Stimulated activated CD4-positive, alpha-beta T cell treated with anti-CD3 and anti-CD28 coated beads, Interleukin-4, amount 100 ng/mL, for 4 hours (primary cell): ENCODE measurements around the gene MTCH1.

Experiments
- DNase-seq, 2 experiments: peaks; one replicate each; pipeline ENCODE4 v3.0.0-alpha.2; 2020

Gene MTCH1

DNA sequence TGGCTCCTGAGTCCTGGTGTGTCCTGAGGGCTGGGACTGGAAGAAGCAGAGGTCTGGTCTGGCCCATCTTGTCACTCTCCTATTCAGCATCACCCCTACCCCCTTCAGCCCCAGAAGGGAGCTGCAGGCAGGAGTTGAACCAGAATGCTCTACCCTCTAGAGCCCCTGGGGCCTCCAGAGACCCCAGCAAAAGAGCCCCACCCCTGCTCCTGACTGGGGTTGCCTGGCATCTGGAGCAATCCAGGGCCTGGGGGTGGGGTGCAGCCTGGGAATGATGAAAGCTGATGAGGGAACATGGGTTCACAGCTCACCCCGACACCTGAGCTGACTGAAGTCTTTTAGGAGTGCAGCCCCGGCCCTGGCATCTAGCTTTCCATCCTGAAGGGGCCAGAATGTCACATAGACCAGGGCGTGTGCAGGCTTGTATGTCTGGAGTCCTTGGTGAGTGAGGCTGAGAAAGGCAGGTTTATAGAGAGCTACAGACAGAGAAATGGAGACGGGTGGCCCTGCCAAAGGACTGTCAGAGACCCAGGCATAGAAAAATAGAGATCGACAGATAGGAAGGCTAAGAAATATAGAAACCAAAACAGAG lies 31.7 kb upstream of the MTCH1 start:
- no peak for DNase-seq

DNA sequence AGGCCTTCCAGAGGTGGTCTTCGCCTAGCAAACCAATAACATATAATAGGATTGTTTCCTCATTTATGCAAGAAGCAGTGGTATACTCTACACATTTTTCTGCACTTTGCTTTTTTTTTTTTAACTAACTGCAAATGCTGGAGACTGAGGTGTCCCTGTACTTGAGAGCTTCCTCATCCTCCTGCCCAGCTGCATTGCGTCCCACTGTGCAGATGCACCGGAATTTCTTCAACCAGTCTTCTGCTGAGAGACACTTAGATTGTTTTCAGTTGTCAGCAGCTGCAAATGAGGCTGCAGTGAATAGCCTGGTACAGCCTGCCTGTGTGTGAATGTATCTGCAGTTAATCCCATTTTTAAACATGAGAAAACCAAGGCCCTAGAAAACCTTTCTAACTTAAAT lies 31.0 kb upstream of the MTCH1 start:
- DNase-seq = no peak

DNA sequence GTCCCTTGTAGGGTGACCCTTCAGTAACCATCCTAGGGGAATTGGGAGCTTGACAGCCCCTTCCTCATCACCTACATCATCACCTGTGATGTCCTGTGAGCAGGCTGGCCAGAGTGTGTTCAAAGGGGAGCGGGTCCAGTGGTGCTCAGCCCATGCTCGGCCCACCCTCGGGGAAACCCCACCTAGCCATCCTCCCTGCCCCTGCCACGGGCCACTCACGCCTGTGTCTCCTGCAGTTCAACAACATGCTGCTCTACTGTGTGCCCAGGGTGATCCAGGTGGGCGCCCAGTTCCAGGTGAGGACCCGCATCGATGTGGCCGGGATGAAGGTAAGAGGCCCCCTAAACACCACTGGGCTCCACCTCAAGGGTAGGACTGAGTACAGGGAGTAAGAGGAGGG lies 29.5 kb upstream of the MTCH1 start:
- no peak for DNase-seq

DNA sequence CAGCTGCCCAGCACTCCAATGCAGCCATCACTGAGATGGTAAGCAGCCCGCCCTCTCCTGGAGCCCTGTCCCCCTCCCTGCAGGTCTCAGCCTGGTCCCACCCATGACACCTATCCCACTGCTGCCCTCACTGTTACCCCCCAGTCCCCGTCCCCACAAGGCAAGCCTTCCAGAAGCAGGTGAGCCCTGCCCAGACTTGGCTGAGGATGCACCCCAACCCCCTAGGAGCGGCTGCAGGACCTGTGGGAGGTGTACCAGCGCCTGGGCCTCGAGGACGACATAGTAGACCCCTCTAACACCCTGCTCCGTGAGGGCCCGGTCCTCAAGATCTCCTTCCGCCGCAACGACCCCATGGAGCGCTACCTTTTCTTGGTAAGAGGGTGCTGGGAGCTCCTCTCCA lies 28.7 kb upstream of the MTCH1 start:
- no peak for DNase-seq

- DNase-seq = no peak
Observed at GRCh38 chr6:37013516-37014491, 27.8 kb upstream of the MTCH1 start.

- no peak for DNase-seq
Observed at GRCh38 chr6:37011656-37012378, 25.8 kb upstream of the MTCH1 start.

DNA sequence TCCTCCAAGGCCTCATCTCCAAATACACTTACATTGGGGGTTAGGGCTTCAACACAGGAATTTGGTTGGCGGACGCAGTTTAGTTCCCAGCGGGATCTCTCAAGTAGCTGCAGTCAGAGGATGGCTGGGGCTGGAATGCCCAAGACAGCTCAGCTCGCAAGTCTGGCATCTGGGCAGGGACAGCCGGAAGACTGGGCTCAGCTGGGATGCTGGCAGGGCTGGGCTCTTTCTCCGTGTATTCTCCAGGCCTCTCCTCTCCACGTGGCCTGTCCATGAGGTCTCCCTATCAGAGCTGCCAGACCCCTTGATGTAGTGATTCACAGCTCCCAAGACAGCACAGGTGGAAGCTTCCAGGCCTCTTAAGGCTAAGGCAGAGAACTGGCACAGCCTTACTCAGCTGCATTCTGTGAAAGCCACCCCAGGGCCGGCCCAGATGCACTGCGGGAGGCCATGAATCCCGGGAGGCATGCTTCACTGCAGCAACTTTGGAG lies 24.5 kb upstream of the MTCH1 start:
- no peak for DNase-seq

DNA sequence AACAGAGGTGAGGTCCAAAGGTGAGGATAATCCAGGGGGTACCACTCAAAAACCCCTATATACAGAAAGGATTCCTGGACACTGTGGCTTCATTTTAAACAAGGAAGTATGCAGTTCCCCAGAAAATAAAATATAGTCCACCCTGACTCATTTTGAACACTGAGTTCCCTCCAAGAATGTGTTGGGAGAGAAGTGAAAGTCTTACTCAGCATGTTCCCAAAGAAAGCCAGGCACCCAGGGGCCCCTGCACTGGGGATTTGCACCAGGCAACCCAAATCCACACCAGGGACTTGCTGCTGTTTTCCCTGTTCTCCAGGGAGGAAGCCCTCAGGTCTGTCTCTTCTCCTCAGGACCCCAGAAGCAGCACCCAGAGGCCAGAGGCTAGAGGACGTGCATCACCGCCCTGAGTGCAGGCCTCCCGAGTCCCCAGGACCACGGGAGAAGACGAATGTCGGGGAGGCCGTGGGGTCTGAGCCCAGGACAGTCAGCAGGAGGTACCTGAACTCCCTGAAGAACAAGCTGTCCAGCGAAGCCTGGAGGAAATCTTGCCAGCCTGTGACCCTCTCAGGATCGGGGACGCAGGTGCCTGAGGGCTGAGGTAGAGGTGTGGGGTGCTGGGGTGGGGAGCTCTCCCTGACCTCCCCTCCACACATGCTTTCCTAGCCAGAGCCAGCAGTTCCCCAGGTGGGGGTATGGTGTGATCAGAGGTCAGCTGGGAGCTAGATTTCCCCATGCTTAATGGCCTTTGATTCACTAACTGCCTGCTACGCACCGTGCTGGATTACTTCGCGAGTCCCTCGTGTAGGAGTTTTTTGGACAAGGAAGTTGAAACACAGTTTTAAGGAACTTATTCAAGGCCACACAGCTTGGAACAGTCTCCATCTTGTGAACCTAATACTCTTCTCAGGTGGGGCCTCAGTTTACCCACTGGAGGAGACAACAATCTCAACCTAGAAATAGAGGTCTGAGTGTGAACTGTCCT lies 22.8 kb upstream of the MTCH1 start:
- DNase-seq = no peak

GRCh38 chr6:37007340-37008043 lies 21.5 kb upstream of the MTCH1 start:
- no peak for DNase-seq

DNA sequence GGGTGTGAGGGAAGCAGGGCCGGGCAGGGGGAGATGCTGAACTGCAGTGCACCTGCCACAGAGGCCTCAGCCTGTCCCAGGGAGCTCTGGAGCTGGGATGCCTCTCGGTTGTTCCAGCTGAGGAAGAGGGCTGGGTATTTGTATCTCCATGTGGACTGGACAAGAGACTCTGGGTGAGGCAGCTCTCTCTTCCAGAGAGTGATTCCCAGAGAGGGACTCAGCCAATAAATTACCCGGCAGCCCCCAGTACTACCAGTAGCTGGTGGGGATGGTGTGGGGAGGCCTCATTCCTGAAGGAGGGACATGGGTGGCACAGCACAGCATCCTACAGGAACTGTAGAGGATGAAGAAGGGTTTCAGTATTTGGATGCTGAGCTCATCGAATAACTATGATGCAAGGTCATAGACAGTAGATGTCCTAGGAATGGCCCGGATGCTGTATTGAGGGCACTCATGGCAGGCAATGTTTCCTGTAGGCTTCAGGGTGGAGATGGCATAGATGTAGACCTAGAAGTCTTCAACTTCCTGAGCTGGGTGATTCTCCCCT lies 20.9 kb upstream of the MTCH1 start:
- DNase-seq = no peak

DNA sequence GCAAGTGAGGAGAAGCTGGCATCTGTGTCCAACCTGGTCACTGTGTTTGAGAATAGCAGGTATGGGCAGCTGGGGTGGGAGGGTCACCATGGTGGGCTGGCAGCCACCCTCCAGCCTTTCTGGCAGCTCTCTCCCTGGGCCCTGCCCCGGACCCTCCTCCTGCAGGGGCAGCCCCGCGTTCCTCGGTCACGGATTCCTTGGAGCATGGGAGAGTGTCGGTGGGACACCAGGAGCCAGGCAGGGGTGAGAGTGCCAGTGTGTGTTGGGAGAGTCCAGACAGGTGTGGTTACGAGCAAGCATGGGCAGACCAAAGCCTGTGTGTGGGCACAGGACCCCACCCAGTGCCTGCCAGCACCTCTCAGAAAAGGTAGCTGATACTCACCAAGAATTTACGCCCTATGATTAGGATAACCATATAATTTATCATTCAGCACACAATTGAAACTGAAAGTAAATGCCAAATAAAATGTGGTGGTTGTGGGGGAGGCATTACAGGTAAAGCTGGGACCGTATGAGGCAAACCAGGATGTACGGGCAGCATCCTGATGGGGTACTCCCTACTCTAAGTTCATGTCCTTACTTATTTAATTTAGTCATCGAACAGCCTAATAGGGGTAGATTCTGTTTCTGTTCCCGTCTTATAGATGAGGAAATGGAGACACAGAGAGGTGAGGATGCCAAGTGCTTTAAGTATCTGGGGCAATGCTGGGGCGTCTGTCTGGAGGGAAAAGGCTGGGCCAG lies 20.0 kb upstream of the MTCH1 start:
- DNase-seq = no peak

- no peak for DNase-seq
Observed at GRCh38 chr6:37005061-37005810, 19.2 kb upstream of the MTCH1 start, which contains the start of gene FGD2. TSS of gene FGD2 (plus strand) at chr6:37005655. CDS start at chr6:37005818, 163 bp downstream.

DNA sequence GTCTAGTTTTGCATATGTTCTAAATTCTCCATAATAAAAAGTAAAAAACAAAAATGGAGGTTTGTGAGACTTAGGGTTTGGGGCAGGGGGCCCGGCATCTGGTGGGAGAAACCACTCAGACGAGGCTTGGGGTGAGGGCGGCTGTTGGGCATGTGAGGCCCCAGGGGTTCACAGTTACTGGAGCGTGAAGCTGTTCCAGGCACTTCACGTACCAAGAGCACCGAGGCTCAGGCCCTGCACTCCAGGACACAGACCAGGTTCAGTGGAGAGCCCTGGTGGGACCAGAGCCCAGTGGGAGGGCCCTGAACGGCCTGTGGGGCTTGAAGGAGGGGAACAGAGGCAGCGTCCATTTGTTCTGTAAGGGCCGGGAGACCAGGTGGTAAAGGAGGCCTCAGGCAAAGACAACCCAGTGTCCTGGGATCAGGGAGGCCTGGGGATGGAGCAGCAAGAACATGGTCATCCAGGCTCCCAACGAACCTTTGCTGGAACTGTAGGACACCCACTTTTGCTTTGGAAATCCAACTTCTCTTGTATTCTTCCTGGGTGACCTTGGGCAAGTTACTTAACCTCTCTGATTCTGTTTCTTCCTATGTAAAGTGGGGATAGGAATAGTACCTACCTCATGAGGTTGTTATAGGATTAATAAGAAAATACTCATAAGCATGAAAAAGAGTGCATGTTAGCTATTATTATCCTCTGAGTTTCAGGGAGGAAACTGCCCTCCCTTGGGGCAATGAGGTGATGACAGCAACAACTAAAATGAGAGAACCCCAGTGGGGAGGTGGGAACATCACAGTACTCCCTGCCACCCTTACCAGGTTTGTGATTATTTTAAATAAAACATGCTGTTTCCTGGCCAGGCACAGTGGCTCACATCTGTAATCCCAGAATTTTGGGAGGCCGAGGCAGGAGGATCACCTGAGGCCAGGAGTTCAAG lies 18.3 kb upstream of the MTCH1 start:
- no peak for DNase-seq

- DNase-seq = no peak
Observed at GRCh38 chr6:36999751-37000125, 13.7 kb upstream of the MTCH1 start.

DNA sequence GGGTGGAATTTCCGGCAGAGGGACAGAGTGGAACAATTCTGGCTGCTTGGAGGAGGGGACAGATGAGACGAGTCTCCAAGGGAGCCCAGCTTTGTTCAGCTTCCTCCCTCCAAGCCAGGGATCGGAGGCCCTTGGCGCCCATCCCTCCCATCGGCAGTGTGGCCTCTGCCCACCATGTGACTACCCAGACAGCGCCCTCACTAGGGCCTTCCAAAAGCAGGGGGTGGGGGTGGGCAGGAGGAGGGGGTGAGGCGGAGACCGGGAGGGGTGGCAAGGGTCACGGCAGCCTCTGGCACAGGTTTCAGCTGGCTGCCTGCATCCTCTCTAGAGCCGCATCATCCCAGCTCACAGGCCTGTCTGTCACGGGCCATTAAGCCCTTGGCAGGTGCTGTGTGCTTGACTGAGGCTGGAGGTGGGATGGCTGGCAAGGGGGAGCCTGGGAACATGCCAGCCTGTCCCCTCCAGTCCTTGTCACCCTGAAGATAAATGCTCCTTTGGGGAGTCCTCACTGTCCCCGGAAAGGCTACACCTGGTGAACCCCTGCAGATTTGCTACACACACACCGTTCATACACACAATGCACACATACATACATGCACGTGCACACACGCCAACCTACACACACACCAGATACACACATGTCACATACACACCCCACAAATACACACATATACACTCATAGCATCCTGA lies 13.2 kb upstream of the MTCH1 start:
- no peak for DNase-seq

DNA sequence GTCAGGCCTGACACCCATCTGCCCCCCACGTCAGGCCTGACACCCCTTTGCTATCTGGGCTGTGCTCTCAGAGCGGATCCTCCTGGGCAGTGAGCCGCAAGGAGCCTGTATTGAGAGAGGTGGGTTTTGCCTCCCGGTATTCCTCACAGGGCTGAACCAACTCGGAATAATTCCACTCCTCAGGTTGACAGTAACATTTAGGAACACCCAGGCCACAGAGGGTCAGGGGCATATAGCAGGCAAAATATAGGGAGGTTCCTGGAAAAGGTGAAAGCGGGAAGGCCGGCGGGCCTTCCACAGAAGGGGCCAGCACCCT lies 12.7 kb upstream of the MTCH1 start:
- DNase-seq = no peak

DNA sequence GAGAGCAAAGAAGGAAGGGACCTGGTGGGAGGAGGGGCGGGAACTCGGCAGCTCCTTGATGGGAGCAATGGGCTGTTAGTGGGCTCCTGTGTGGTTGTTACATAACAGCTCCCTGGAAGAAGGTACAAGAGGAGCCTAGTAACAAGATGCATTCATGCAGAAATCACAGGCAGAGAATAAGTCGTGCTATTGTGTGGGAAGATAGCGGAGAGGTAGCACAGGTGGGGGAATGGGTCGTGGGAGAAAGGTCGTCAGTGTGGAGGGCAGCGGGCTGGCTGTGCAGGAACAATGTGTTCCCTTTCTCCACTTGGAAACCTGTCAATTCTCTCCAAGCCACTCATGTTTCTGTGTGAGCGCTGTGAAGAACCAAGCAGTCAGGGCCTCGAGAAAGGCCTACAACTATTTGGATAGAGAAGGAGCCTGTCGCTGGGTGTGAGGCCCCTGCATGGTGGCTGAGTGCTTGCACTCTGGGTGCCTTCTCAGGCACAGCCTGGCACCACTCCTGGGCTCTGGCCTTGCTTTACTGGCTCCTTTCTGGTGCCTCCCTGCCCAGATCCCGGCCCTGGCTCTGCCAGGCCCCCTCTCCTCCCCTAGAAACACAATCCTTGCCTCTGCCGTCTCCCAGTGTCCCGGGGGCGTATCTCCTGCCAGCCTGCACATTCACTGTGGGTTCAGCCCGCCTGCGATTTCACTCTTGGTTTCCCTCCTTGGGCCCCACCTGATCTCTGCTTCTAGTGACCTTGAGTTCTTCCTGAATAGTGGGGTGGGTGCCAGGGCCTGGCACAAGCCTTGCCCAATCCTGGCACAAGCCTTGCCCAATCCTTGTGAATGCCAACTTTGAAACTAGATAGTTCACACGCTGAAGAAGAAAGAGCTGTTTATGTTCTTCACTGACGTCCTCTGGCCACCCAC lies 12.1 kb upstream of the MTCH1 start:
- DNase-seq = no peak
